ENCODE measurements around the gene ARSI.

The ARSI gene

DNA sequence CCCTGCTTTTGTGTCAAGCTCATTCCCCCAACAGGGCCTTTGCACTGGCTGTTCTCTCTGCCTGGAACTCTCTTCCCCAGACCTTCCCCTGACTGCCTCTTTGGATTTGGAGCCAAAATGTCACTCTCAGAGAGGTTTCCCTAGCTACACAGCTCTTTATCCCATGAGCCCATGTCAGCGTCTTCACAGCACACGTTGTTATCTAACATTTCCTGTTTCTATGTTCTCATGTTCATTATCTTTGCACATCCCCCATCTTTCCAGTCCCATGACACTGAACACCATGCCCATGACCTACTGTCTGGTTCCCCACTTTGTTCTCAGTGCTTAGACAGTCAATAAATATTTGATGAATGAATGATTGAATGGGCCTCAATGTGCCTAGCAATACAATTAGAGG, 26.3 kb upstream of the ARSI start:
- DNase-seq (ENCODE audit: extremely low spot score): no peak
- POLR2A ChIA-PET: no interaction called here
- TF ChIP-seq, protein P1, sequence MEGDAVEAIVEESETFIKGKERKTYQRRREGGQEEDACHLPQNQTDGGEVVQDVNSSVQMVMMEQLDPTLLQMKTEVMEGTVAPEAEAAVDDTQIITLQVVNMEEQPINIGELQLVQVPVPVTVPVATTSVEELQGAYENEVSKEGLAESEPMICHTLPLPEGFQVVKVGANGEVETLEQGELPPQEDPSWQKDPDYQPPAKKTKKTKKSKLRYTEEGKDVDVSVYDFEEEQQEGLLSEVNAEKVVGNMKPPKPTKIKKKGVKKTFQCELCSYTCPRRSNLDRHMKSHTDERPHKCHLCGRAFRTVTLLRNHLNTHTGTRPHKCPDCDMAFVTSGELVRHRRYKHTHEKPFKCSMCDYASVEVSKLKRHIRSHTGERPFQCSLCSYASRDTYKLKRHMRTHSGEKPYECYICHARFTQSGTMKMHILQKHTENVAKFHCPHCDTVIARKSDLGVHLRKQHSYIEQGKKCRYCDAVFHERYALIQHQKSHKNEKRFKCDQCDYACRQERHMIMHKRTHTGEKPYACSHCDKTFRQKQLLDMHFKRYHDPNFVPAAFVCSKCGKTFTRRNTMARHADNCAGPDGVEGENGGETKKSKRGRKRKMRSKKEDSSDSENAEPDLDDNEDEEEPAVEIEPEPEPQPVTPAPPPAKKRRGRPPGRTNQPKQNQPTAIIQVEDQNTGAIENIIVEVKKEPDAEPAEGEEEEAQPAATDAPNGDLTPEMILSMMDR (IDR thresholded peaks at IDR 0.05; ENCODE audit: control extremely low read depth, extremely low read depth, low read depth, missing control alignments): no peak
- CTCF ChIA-PET: interaction anchor here (2.5 kb wide), 1 partner anchor 21 kb away, joined by 8 read pairs; no protein-coding TSS in a partner anchor

DNA sequence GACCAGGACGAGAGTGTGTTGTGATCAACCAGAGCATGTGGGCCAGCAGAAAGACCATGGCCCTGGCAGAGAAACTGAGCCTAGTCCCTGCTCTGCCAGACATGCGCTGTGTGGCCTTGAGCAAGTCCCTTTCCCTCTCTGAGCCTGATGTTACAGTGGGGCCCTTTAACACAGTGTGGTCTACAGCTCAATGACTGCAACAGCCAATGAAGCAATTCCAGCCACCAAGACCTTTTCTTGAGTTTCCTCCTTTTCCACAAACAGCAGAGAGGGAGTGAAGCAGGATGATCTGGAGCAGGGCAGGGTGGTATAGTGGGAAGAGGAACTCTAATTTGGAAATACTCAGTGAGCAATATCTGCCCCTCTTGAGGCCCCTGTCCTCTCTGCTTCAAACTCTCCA, 25.8 kb upstream of the ARSI start:
- POLR2A ChIA-PET: no interaction called here
- no peak for DNase-seq (ENCODE audit: extremely low spot score)

DNA sequence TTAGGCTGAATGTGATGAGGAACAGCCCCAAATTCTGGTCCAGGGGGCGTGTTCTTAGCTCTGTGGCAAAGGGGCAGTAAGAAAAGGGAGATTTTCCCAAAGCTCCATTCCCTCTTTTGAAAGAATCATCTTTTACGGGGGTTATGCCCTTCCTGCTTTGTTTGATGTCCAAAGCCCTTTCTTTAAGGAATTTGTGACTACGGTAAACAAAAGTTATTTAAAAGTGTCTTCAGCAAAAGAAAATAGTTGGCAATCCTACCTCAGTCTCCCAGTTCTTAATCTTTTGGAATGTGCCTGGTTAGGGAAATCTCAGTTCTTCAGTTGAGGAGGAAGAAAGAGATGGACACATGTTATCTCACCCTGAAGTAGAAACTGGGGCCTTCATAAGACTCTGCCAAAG, 24.4 kb upstream of the ARSI start:
- TF ChIP-seq, protein P1 (IDR thresholded peaks at IDR 0.05; ENCODE audit: control extremely low read depth, extremely low read depth, low read depth, missing control alignments): no peak

More for the DNA sequence above, 25.8 kb upstream of the ARSI start:
- TF ChIP-seq, protein P1 (IDR thresholded peaks at IDR 0.05; ENCODE audit: control extremely low read depth, extremely low read depth, low read depth, missing control alignments): no peak
- CTCF ChIA-PET: interaction anchor here (1.0 to 2.5 kb wide), 2 partner anchors 22 to 69 kb away, joined by 3 to 8 read pairs; no protein-coding TSS in a partner anchor

DNA sequence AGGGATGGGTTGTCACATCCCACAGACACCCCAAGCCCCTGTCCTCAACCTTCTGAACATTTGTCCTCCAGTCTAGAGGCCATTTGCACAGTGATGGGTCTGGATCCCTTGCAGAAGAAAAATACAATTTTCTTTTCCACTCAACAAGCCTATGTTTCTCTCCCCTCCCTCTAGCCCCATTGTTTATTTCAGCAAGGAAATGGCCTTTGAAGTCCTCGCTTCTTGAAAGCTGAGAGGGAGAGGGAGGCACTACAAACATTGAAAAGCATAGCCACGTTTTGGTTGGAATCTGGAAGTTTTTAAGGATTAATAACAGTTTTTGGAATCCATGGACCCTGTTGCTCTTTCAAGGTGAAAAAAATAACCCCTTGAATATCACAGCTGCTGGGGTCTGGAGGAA, 24.0 kb upstream of the ARSI start:
- no peak for DNase-seq (ENCODE audit: extremely low spot score)
- CTCF ChIA-PET: interaction anchor here (0.7 to 2.5 kb wide), 2 partner anchors 24 to 58 kb away, joined by 3 to 8 read pairs; no protein-coding TSS in a partner anchor
- TF ChIP-seq, protein P1 (IDR thresholded peaks at IDR 0.05; ENCODE audit: control extremely low read depth, extremely low read depth, low read depth, missing control alignments): no peak
- POLR2A ChIA-PET: no interaction called here

More for the DNA sequence above, 24.4 kb upstream of the ARSI start:
- CTCF ChIA-PET: interaction anchor here (0.7 to 2.5 kb wide), 2 partner anchors 23 to 58 kb away, joined by 3 to 8 read pairs; no protein-coding TSS in a partner anchor
- DNase-seq (ENCODE audit: extremely low spot score): no peak
- POLR2A ChIA-PET: no interaction called here

DNA sequence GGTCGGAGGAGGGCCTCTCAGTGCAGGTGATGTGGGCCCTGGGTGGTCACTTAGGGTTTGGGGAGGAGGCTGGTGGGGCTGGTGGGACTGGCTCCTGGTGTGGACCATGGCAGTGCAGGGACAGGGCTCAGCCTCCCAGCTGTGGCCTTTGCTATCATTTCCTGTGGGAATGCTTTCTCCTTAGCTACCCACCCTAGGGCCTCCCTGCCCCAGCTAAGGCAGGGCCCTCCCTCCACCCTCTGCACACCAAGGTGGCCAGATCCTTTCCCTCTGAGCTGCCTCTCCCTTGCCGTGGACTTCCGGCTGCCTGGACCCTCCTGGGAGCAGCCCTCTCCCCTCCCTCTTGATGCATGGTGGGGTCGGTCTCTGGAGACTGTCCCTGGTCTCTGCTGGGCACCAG, 22.7 kb upstream of the ARSI start:
- ChIA-PET POLR2A (no interaction called here), CTCF (interaction anchor here (0.9 to 1.1 kb wide), 2 partner anchors 10 to 26 kb away, joined by 4 read pairs; no protein-coding TSS in a partner anchor)

DNA sequence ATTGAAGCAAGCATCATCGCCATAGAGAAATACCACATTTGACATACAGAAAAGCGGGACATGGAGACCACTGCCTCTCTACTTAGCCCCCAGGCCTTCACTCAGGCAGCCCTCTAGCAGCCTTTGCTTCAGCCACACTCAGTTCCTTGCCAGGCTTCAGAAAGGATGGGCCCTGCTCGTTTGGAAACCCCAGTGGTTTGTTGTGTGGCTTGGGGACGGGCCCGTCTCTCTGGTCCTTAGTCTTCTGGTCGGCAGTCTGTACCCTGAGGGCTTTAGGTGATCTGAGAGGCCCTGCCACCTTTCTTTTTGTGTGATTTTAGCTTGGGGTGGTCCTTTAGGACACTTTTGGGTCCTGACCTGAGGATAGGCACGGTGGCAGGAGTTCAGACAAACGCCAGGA, 21.1 kb upstream of the ARSI start:
- TF ChIP-seq, protein P1 (IDR thresholded peaks at IDR 0.05; ENCODE audit: control extremely low read depth, extremely low read depth, low read depth, missing control alignments): no peak
- ChIA-PET CTCF (interaction anchor here (1.5 kb wide), 1 partner anchor 105 kb away, joined by 3 read pairs; no protein-coding TSS in a partner anchor), POLR2A (no interaction called here)
- DNase-seq (ENCODE audit: extremely low spot score): no peak

More for the DNA sequence above, 22.7 kb upstream of the ARSI start:
- DNase-seq (ENCODE audit: extremely low spot score): no peak
- TF ChIP-seq, protein P1 (IDR thresholded peaks at IDR 0.05; ENCODE audit: control extremely low read depth, extremely low read depth, low read depth, missing control alignments): no peak

All from GM10248 (cell line).